Lower leg skin (tissue), 3 donors: ENCODE results near the gene NUP188.

Experiments
- CTCF ChIP-seq, 3 donors: fragments of 450-650 bp; IDR thresholded peaks; one replicate each; pipeline ENCODE4 v1.5.1; 2016; ENCODE audit warnings: antibody characterized with exemption in 3 of 3, mild to moderate bottlenecking in 3 of 3, moderate library complexity in 2 of 3
- POLR2A ChIP-seq, 2 donors: fragments of 450-650 bp; IDR thresholded peaks; one replicate each; pipeline ENCODE4 v1.6.1; 2016 to 2017; ENCODE audit warnings: antibody characterized with exemption in 2 of 2, mild to moderate bottlenecking in 1 of 2, moderate library complexity in 1 of 2

- TF ChIP-seq CTCF (IDR thresholded peaks at IDR 0.05) (no peak), POLR2A (IDR thresholded peaks at IDR 0.05) (no peak)
Observed at GRCh38 chr9:128902351-128903078, 45.0 kb upstream of the NUP188 start.
